NT2/D1 (cell line): Measurements from ENCODE around the gene ATF7.

Source experiments
- SUZ12 ChIP-seq: IDR thresholded peaks from 2 replicates; pipeline ENCODE4 v1.6.1; 2011; ENCODE audit not compliant: insufficient read length, insufficient read depth; ENCODE audit errors: extremely low read depth
- YY1 ChIP-seq: IDR thresholded peaks from 2 replicates; pipeline ENCODE4 v1.6.1; 2011; ENCODE audit not compliant: insufficient read length, insufficient read depth
- ZNF274 ChIP-seq: IDR thresholded peaks from 2 replicates; pipeline ENCODE4 v1.6.1; 2011; ENCODE audit warnings: mild to moderate bottlenecking, low read depth, low read length

- no peak for TF ChIP-seq YY1
- TF ChIP-seq ZNF274, result no peak
- no peak for TF ChIP-seq SUZ12
Observed at GRCh38 chr12:53480491-53481442, 145.4 kb downstream of the ATF7 start.
